Smooth muscle cell of the brain vasculature (primary cell): ENCODE data around the gene SHISA6.

Source experiments
- DNase-seq: peaks from one replicate; pipeline ENCODE4 v3.0.0-alpha.2; 2012; ENCODE audit warnings: low read depth, low spot score

SHISA6 gene

GRCh38 chr17:11240841-11241610, at the start of gene SHISA6:
SHISA6 (plus strand) TSS chr17:11241213.
- no peak for DNase-seq

GRCh38 chr17:11195801-11196200, 45.2 kb upstream of the SHISA6 start:
- no peak for DNase-seq

- no peak for DNase-seq
Measured at GRCh38 chr17:11204991-11205390, 36.0 kb upstream of the SHISA6 start.

GRCh38 chr17:11205659-11206058, 35.4 kb upstream of the SHISA6 start:
- DNase-seq = no peak

GRCh38 chr17:11209906-11210305, 31.1 kb upstream of the SHISA6 start:
- DNase-seq = no peak

GRCh38 chr17:11212792-11213191, 28.2 kb upstream of the SHISA6 start:
- no peak for DNase-seq

- no peak for DNase-seq
Measured at GRCh38 chr17:11216976-11217375, 24.0 kb upstream of the SHISA6 start.

- DNase-seq = no peak
Measured at GRCh38 chr17:11221196-11221595, 19.8 kb upstream of the SHISA6 start.

- no peak for DNase-seq
Measured at GRCh38 chr17:11221721-11222120, 19.3 kb upstream of the SHISA6 start.

GRCh38 chr17:11238705-11239104, 2.3 kb upstream of the SHISA6 start:
- DNase-seq = no peak

GRCh38 chr17:11239379-11239970, 1.5 kb upstream of the SHISA6 start:
- DNase-seq = no peak

- no peak for DNase-seq
Measured at GRCh38 chr17:11240041-11240840, 772 bp upstream of the SHISA6 start.

- DNase-seq = no peak
Measured at GRCh38 chr17:11241611-11242226, 706 bp downstream of the SHISA6 start.

- DNase-seq = no peak
Measured at GRCh38 chr17:11242411-11242810, 1.4 kb downstream of the SHISA6 start.

- no peak for DNase-seq
Measured at GRCh38 chr17:11244776-11245175, 3.8 kb downstream of the SHISA6 start.

- DNase-seq = no peak
Measured at GRCh38 chr17:11245187-11245586, 4.2 kb downstream of the SHISA6 start.

GRCh38 chr17:11245791-11246190, 4.8 kb downstream of the SHISA6 start:
- no peak for DNase-seq

GRCh38 chr17:11250161-11250560, 9.1 kb downstream of the SHISA6 start:
- DNase-seq = no peak

GRCh38 chr17:11251561-11252107, 10.6 kb downstream of the SHISA6 start:
- no peak for DNase-seq

GRCh38 chr17:11252146-11252545, 11.1 kb downstream of the SHISA6 start:
- DNase-seq = no peak

GRCh38 chr17:11256877-11257276, 15.9 kb downstream of the SHISA6 start:
- no peak for DNase-seq
